ENCODE measurements around the gene A3GALT2.

Gene A3GALT2

DNA sequence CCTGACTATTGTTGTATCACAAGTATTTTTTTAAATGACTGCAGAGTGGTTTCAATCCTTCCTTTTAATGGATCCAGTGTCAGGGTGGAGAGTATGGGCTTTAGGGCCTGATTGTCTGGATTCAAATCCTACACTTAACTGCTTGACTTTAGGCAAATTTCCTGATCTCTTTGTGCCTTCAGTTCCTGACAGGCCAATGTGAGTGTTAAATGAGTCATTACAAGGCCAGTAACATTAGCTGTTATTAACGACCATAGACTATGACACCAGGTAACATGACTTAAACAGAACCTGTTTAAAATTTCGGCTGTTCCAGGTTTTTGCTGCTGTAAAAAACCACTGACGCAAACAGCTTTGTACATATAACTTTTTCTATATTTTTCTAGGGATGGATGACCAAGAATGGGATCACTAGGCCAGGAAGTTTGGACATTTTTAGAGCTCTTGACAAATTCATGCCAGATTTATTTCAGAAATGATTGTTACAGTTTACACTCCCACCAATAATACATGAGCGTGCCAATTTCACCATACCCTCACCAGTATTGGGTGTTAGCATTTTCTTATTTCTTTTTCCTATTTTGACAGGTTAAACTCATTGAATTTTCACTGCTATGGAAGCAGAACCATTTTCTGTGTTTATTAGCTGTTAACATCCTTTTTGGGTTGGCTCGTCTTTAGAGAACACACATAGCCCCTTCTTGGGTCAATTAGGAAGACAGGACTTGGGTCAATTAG lies 53.3 kb downstream of the A3GALT2 start:
- no peak overlapping the region for H3K27ac ChIP-seq (ENCODE audit: low read depth, low read length, poor library complexity, severe bottlenecking)
- H4K20me1 ChIP-seq (ENCODE audit: insufficient read depth, low read length), result no peaks in the 10 kb centered on the region
- H3F3A ChIP-seq (ENCODE audit: insufficient read depth, low read length), result no peaks in the 10 kb centered on the region
- no peaks in the 10 kb centered on the region for H3K79me2 ChIP-seq (ENCODE audit: insufficient read depth, low read length)
- no peak overlapping the region for H3K9ac ChIP-seq (ENCODE audit: low read length)
- no peaks in the 10 kb centered on the region for H3K9me3 ChIP-seq (ENCODE audit: low read length)
- H3K4me2 ChIP-seq (ENCODE audit: low read length), result no peak overlapping the region
- no peaks in the 10 kb centered on the region for H3K27me3 ChIP-seq (ENCODE audit: insufficient read depth, low read length)
- no peak overlapping the region for H2AFZ ChIP-seq (ENCODE audit: low read length)
- H3K4me1 ChIP-seq (ENCODE audit: insufficient read depth, low read length, severe bottlenecking), result no peaks in the 10 kb centered on the region
- H3K36me3 ChIP-seq (ENCODE audit: insufficient read depth, low read length), result no peaks in the 10 kb centered on the region
- no peaks in the 10 kb centered on the region for H3K9me2 ChIP-seq (ENCODE audit: low read depth, low read length)
- H3K4me3 ChIP-seq (ENCODE audit: low read depth, low read length, poor library complexity, severe bottlenecking), result no peak overlapping the region
- TF ChIP-seq CTCF (IDR thresholded peaks at IDR 0.05; ENCODE audit: low read length) (no peak), EZH2 (IDR thresholded peaks at IDR 0.05; ENCODE audit: borderline replicate concordance, low read length) (no peak)

GRCh38 chr1:33266766-33267165 lies 54.1 kb downstream of the A3GALT2 start:
- Histone ChIP-seq H3K4me3 (ENCODE audit: low read depth, low read length, poor library complexity, severe bottlenecking) (no peak overlapping the region), H4K20me1 (ENCODE audit: insufficient read depth, low read length) (no peaks in the 10 kb centered on the region), H3K9me2 (ENCODE audit: low read depth, low read length) (no peaks in the 10 kb centered on the region), H2AFZ (ENCODE audit: low read length) (no peak overlapping the region), H3K9me3 (ENCODE audit: low read length) (no peaks in the 10 kb centered on the region), H3K36me3 (ENCODE audit: insufficient read depth, low read length) (no peaks in the 10 kb centered on the region), H3K4me1 (ENCODE audit: insufficient read depth, low read length, severe bottlenecking) (no peaks in the 10 kb centered on the region), H3K27me3 (ENCODE audit: insufficient read depth, low read length) (no peaks in the 10 kb centered on the region), H3K79me2 (ENCODE audit: insufficient read depth, low read length) (no peaks in the 10 kb centered on the region), H3K9ac (ENCODE audit: low read length) (no peak overlapping the region), H3K27ac (ENCODE audit: low read depth, low read length, poor library complexity, severe bottlenecking) (no peak overlapping the region), H3K4me2 (ENCODE audit: low read length) (no peak overlapping the region), H3F3A (ENCODE audit: insufficient read depth, low read length) (no peaks in the 10 kb centered on the region)
- TF ChIP-seq CTCF (IDR thresholded peaks at IDR 0.05; ENCODE audit: low read length) (no peak), EZH2 (IDR thresholded peaks at IDR 0.05; ENCODE audit: borderline replicate concordance, low read length) (no peak)

DNA sequence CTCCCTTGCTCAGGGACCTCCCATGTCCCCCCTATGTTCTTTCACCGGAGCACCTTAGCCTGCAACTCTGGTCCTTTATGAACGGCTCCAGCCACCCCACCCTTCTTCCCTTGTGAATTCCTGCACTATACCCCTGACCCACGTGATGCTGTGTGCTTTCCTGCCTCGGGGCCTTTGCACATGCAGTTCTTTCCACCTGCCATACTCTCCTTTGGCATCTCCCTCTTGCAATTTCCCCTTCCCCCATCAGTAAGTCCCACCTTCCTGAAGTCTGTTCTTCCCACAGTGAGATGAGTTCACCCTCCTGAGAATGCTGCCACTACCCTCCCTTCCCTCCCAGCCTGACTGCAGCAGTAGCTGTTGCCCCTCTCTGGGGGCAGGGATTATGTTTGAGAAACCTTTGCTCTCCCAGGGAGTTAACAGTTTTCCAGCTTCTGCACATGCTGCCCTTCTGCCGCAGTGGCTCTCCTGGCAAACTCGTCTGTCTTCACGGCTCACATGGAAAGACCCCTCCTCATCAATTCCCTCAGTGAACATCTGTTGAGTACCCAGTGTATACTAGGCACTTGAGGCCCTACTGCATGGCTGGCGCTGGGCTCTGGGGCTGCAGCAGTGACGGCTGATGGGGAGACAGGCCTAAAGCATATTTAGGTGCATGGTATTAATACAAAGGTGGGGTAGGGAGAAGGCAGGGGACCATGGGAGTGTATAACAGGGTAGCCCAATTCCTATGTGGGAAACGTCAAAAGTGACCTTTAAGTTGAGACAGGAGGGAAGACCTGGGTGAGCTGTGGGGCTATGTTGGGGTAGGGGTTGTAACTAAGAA lies 54.9 kb downstream of the A3GALT2 start:
- no peak for TF ChIP-seq EZH2 (IDR thresholded peaks at IDR 0.05; ENCODE audit: borderline replicate concordance, low read length)
- TF ChIP-seq CTCF (IDR thresholded peaks at IDR 0.05; ENCODE audit: low read length), result no peak
- Histone ChIP-seq H3K4me1 (ENCODE audit: insufficient read depth, low read length, severe bottlenecking) (no peaks in the 10 kb centered on the region), H4K20me1 (ENCODE audit: insufficient read depth, low read length) (no peaks in the 10 kb centered on the region), H3K9me3 (ENCODE audit: low read length) (no peaks in the 10 kb centered on the region), H2AFZ (ENCODE audit: low read length) (no peak overlapping the region), H3K36me3 (ENCODE audit: insufficient read depth, low read length) (no peaks in the 10 kb centered on the region), H3K9me2 (ENCODE audit: low read depth, low read length) (no peaks in the 10 kb centered on the region), H3K79me2 (ENCODE audit: insufficient read depth, low read length) (no peaks in the 10 kb centered on the region), H3K27ac (ENCODE audit: low read depth, low read length, poor library complexity, severe bottlenecking) (no peak overlapping the region), H3K27me3 (ENCODE audit: insufficient read depth, low read length) (no peaks in the 10 kb centered on the region), H3F3A (ENCODE audit: insufficient read depth, low read length) (no peaks in the 10 kb centered on the region), H3K9ac (ENCODE audit: low read length) (no peak overlapping the region), H3K4me3 (ENCODE audit: low read depth, low read length, poor library complexity, severe bottlenecking) (no peak overlapping the region), H3K4me2 (ENCODE audit: low read length) (no peak overlapping the region)

Data from OCI-LY1 (cell line).